Neural progenitor cell (in vitro differentiated cells): Measurements from ENCODE around the gene EDRF1. TPM values are rescaled to one million over a fixed set of nuclear protein-coding genes. Genes with fewer than 3 reads are reported as not detected.

ENCODE experiments used
- DNase-seq: peaks from one replicate; pipeline ENCODE4 v3.0.0-alpha.2; 2016; ENCODE audit warnings: low spot score
- H2AFZ ChIP-seq: fragments of 200-600 bp; sonication (generic); replicated peaks from 2 replicates; pipeline ENCODE4 v1.6.1; 2016; ENCODE audit warnings: antibody characterized with exemption
- H3F3A ChIP-seq: fragments of 200-600 bp; sonication (generic); 2 replicates; pipeline ENCODE4 v1.6.1; 2016; ENCODE audit warnings: antibody characterized with exemption, low read depth
- H3K27ac ChIP-seq: fragments of 200-600 bp; sonication (generic); 2 replicates; pipeline ENCODE4 v1.5.1; 2016; ENCODE audit warnings: mild to moderate bottlenecking
- H3K27me3 ChIP-seq: fragments of 200-600 bp; sonication (generic); 2 replicates; pipeline ENCODE4 v1.6.1; 2016; ENCODE audit warnings: mild to moderate bottlenecking, moderate library complexity
- H3K36me3 ChIP-seq: fragments of 200-600 bp; sonication (generic); 2 replicates; pipeline ENCODE4 v1.5.1; 2016
- H3K4me1 ChIP-seq: fragments of 200-600 bp; sonication (generic); 2 replicates; pipeline ENCODE4 v1.6.1; 2016; ENCODE audit warnings: mixed run types
- H3K4me2 ChIP-seq: fragments of 200-600 bp; sonication (generic); 2 replicates; pipeline ENCODE4 v1.6.1; 2016
- H3K4me3 ChIP-seq: fragments of 200-600 bp; sonication (generic); 2 replicates; pipeline ENCODE4 v1.5.1; 2016
- H3K79me2 ChIP-seq: fragments of 200-600 bp; sonication (generic); 2 replicates; pipeline ENCODE4 v1.6.1; 2016; ENCODE audit warnings: low read depth
- H3K9ac ChIP-seq: fragments of 200-600 bp; sonication (generic); 2 replicates; pipeline ENCODE4 v1.6.1; 2016
- H3K9me3 ChIP-seq: fragments of 200-600 bp; sonication (generic); 2 replicates; pipeline ENCODE4 v1.5.1; 2016; ENCODE audit warnings: low read depth
- H4K20me1 ChIP-seq: fragments of 200-600 bp; sonication (generic); 2 replicates; pipeline ENCODE4 v1.6.1; 2016; ENCODE audit warnings: low read depth
- H3K27ac Mint-ChIP-seq: 3 replicates; pipeline ENCODE4 v1.8.0; 2021; ENCODE audit warnings: mixed read lengths
- H3K27me3 Mint-ChIP-seq: 2 replicates; pipeline ENCODE4 v1.8.0; 2022; ENCODE audit warnings: low read depth, mild to moderate bottlenecking, inconsistent platforms, moderate library complexity, mixed read lengths; ENCODE audit not compliant: insufficient read depth
- H3K36me3 Mint-ChIP-seq: 3 replicates; pipeline ENCODE4 v1.8.0; 2021; ENCODE audit warnings: mixed read lengths
- H3K4me1 Mint-ChIP-seq: 3 replicates; pipeline ENCODE4 v1.8.0; 2021; ENCODE audit warnings: mixed read lengths
- H3K4me3 Mint-ChIP-seq: 3 replicates; pipeline ENCODE4 v1.8.0; 2021; ENCODE audit warnings: mild to moderate bottlenecking, moderate library complexity, mixed read lengths
- H3K9me3 Mint-ChIP-seq: 3 replicates; pipeline ENCODE4 v1.8.0; 2020; ENCODE audit warnings: mixed read lengths
- CTCF ChIP-seq: fragments of 200-600 bp; sonication (generic); IDR thresholded peaks from 2 replicates; pipeline ENCODE4 v1.5.1; 2017; ENCODE audit warnings: antibody characterized with exemption, mild to moderate bottlenecking
- EZH2 ChIP-seq: fragments of 200-600 bp; sonication (generic); IDR thresholded peaks from 2 replicates; pipeline ENCODE4 v1.6.1; 2017; ENCODE audit warnings: antibody characterized with exemption, mild to moderate bottlenecking, moderate library complexity
- EZH2phosphoT487 ChIP-seq: fragments of 200-600 bp; sonication (generic); IDR thresholded peaks from 2 replicates; pipeline ENCODE4 v1.6.1; 2017; ENCODE audit warnings: antibody characterized with exemption
- total RNA-seq: library from RNA; depleted of rRNA; stranded (reverse); fragments of >200 nt; gene quantifications from 2 replicates; pipeline ENCODE4 v1.2.3, GENCODE V29; 2015; ENCODE audit warnings: low replicate concordance

Gene EDRF1
- total RNA-seq, 1 donor from 2014 or later = 63.4 TPM

- Mint-ChIP-seq H3K27me3 (no peaks in the 10 kb centered on the region), H3K27ac (no peak overlapping the region), H3K4me3 (no peak overlapping the region), H3K9me3 (no peaks in the 10 kb centered on the region), H3K4me1 (peaks cover 9% of the 10 kb centered on the region), H3K36me3 (peaks cover 4% of the 10 kb centered on the region)
- Histone ChIP-seq H3K27me3 (no peaks in the 10 kb centered on the region), H3K9me3 (no peaks in the 10 kb centered on the region), H2AFZ (no peak overlapping the region), H3K4me1 (peaks cover 5% of the 10 kb centered on the region), H3K27ac (no peak overlapping the region), H3K36me3 (no peaks in the 10 kb centered on the region), H4K20me1 (no peaks in the 10 kb centered on the region), H3K9ac (no peak overlapping the region), H3K4me2 (no peak overlapping the region), H3F3A (no peaks in the 10 kb centered on the region), H3K79me2 (no peaks in the 10 kb centered on the region), H3K4me3 (no peak overlapping the region)
- TF ChIP-seq EZH2phosphoT487 (no peak), CTCF (no peak), EZH2 (no peak)
- no peak for DNase-seq
Measured at GRCh38 chr10:125770844-125771243, 51.3 kb downstream of the EDRF1 start.

GRCh38 chr10:125772112-125772863, 52.8 kb downstream of the EDRF1 start:
- no peaks in the 10 kb centered on the region for H3K36me3 Mint-ChIP-seq
- peaks cover 5% of the 10 kb centered on the region for H3K27me3 Mint-ChIP-seq
- H3K27ac Mint-ChIP-seq = peak overlapping the region; percentile 79
- H3K4me1 ChIP-seq = peaks cover 5% of the 10 kb centered on the region
- H2AFZ ChIP-seq = no peak overlapping the region
- no peak for DNase-seq
- no peaks in the 10 kb centered on the region for H3K36me3 ChIP-seq
- TF ChIP-seq CTCF (no peak), EZH2 (no peak), EZH2phosphoT487 (no peak)
- H3K27me3 ChIP-seq = no peaks in the 10 kb centered on the region
- H3K9me3 Mint-ChIP-seq = no peaks in the 10 kb centered on the region
- no peaks in the 10 kb centered on the region for H3F3A ChIP-seq
- no peak overlapping the region for H3K9ac ChIP-seq
- H3K27ac ChIP-seq = no peak overlapping the region
- no peak overlapping the region for H3K4me3 Mint-ChIP-seq
- H3K4me3 ChIP-seq = no peak overlapping the region
- no peaks in the 10 kb centered on the region for H3K9me3 ChIP-seq
- H4K20me1 ChIP-seq = no peaks in the 10 kb centered on the region
- peaks cover 14% of the 10 kb centered on the region for H3K4me1 Mint-ChIP-seq
- no peaks in the 10 kb centered on the region for H3K79me2 ChIP-seq
- H3K4me2 ChIP-seq = no peak overlapping the region

GRCh38 chr10:125772864-125773180, 53.3 kb downstream of the EDRF1 start:
- H4K20me1 ChIP-seq = no peaks in the 10 kb centered on the region
- Mint-ChIP-seq H3K4me3 (no peak overlapping the region), H3K36me3 (no peaks in the 10 kb centered on the region), H3K4me1 (peaks cover 9% of the 10 kb centered on the region), H3K9me3 (no peaks in the 10 kb centered on the region), H3K27ac (no peak overlapping the region), H3K27me3 (peaks cover 7% of the 10 kb centered on the region)
- H3K36me3 ChIP-seq = no peaks in the 10 kb centered on the region
- H3K9ac ChIP-seq = no peak overlapping the region
- H3K9me3 ChIP-seq = no peaks in the 10 kb centered on the region
- H3F3A ChIP-seq = no peaks in the 10 kb centered on the region
- H3K27ac ChIP-seq = no peak overlapping the region
- H2AFZ ChIP-seq = no peak overlapping the region
- no peaks in the 10 kb centered on the region for H3K79me2 ChIP-seq
- peaks cover 4% of the 10 kb centered on the region for H3K4me1 ChIP-seq
- no peak overlapping the region for H3K4me3 ChIP-seq
- H3K27me3 ChIP-seq = no peaks in the 10 kb centered on the region
- TF ChIP-seq EZH2 (no peak), CTCF (no peak), EZH2phosphoT487 (no peak)
- no peak overlapping the region for H3K4me2 ChIP-seq
- DNase-seq = no peak
